GM18526 (cell line): ENCODE measurements around the gene PTPRCAP.

Experiments used
- POLR2A ChIP-seq: IDR thresholded peaks from 3 replicates; pipeline ENCODE4 v1.6.1; 2011; ENCODE audit not compliant: insufficient read length; ENCODE audit errors: extremely low read depth

The PTPRCAP gene

GRCh38 chr11:67421430-67422031 is 16.0 kb downstream of the PTPRCAP start:
- no peak for TF ChIP-seq POLR2A

- TF ChIP-seq POLR2A: peak; percentile 59
Measured at GRCh38 chr11:67420646-67421429, 16.6 kb downstream of the PTPRCAP start.

- no peak for TF ChIP-seq POLR2A
Measured at GRCh38 chr11:67420147-67420645, 17.3 kb downstream of the PTPRCAP start.

GRCh38 chr11:67419325-67420049 is 18.0 kb downstream of the PTPRCAP start:
- no peak for TF ChIP-seq POLR2A

- TF ChIP-seq POLR2A: no peak
Measured at GRCh38 chr11:67418476-67419281, 18.8 kb downstream of the PTPRCAP start.

GRCh38 chr11:67417425-67417824 is 20.1 kb downstream of the PTPRCAP start:
- no peak for TF ChIP-seq POLR2A

GRCh38 chr11:67416416-67417335 is 20.8 kb downstream of the PTPRCAP start:
- no peak for TF ChIP-seq POLR2A

- no peak for TF ChIP-seq POLR2A
Measured at GRCh38 chr11:67415501-67416304, 21.8 kb downstream of the PTPRCAP start, which contains the start of gene CARNS1. TSS of gene CARNS1 (plus strand) at chr11:67415678. CDS start at chr11:67416200, 522 bp downstream.

GRCh38 chr11:67413266-67413849 is 24.1 kb downstream of the PTPRCAP start:
- TF ChIP-seq POLR2A: no peak

GRCh38 chr11:67412495-67413179 is 24.8 kb downstream of the PTPRCAP start:
- TF ChIP-seq POLR2A: no peak

GRCh38 chr11:67411785-67412152 is 25.7 kb downstream of the PTPRCAP start:
- no peak for TF ChIP-seq POLR2A
